AG10803 (cell line): Measurements from ENCODE around the gene BPIFB4.
"Not testable (repeated sequence)": the region's sequence is repeated elsewhere in the genome, so short reads cannot be mapped to it uniquely, and the experiment has no call there.

ENCODE experiments used
- DNase-seq: peaks from one replicate; pipeline ENCODE4 v3.0.0; 2010; ENCODE audit warnings: low read depth
- H3K4me3 ChIP-seq: 2 replicates; pipeline ENCODE4 v1.5.1; 2011; ENCODE audit warnings: mild to moderate bottlenecking, low read length, control low read depth
- TF ChIP-seq, protein P1 (sequence below): conservative IDR thresholded peaks from 2 replicates; pipeline ENCODE4 v1.5.1; 2011; ENCODE audit warnings: mild to moderate bottlenecking, low read length, control low read depth, inconsistent platforms

The BPIFB4 gene

GRCh38 chr20:33120934-33121333 is 41.5 kb downstream of the BPIFB4 start:
- no peak for DNase-seq
- TF ChIP-seq, protein P1, sequence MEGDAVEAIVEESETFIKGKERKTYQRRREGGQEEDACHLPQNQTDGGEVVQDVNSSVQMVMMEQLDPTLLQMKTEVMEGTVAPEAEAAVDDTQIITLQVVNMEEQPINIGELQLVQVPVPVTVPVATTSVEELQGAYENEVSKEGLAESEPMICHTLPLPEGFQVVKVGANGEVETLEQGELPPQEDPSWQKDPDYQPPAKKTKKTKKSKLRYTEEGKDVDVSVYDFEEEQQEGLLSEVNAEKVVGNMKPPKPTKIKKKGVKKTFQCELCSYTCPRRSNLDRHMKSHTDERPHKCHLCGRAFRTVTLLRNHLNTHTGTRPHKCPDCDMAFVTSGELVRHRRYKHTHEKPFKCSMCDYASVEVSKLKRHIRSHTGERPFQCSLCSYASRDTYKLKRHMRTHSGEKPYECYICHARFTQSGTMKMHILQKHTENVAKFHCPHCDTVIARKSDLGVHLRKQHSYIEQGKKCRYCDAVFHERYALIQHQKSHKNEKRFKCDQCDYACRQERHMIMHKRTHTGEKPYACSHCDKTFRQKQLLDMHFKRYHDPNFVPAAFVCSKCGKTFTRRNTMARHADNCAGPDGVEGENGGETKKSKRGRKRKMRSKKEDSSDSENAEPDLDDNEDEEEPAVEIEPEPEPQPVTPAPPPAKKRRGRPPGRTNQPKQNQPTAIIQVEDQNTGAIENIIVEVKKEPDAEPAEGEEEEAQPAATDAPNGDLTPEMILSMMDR = no peak
- H3K4me3 ChIP-seq = no peak overlapping the region

DNA sequence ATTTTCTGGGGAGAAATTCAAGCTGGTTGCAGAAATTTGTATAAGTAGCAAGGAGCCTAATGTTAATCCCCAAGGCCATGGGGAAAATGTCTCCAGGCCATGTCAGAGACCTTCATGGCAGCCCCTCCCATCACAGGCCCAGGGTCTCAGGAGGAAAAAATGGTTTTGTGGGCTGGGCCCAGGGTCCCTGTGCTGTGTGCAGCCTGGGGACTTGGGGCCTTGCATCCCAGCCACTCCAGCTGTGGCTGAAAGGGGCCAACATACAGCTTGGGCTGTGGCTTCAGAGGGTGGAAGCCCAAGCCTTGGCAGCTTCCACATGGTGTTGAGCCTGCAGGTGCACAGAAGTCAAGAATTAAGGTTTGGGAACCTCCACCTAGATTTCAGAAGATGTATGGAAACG is 42.9 kb downstream of the BPIFB4 start:
- DNase-seq, H3K4me3 ChIP-seq: not testable (repeated sequence)

- H3K4me3 ChIP-seq = no peak overlapping the region
- no peak for DNase-seq
- TF ChIP-seq, protein P1 = no peak
Observed at GRCh38 chr20:33124261-33124660, 44.8 kb downstream of the BPIFB4 start.

DNA sequence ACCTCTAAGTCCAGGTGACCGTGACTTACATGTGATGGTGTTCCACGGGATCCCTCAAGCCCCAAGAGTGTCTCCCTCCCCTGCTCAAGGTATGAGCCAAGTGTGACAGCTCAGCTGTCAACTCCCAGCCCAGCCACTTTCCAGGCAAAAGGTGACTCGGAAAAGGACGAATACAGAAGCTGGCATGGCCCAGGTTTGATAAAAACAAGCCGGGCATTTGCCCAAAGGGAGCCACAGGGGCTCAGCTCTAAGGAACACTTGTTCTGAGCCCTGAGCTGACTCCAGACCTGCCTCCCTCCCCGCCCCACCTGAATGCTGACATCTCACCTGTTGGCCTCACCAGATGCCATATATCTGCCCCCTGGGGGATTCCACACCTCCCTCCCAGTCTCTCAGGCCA is 45.6 kb downstream of the BPIFB4 start:
- no peak overlapping the region for H3K4me3 ChIP-seq
- TF ChIP-seq, protein P1 = no peak
- no peak for DNase-seq

- TF ChIP-seq, protein P1 = no peak
- no peak overlapping the region for H3K4me3 ChIP-seq
- DNase-seq = no peak
Observed at GRCh38 chr20:33125983-33126382, 46.5 kb downstream of the BPIFB4 start.

DNA sequence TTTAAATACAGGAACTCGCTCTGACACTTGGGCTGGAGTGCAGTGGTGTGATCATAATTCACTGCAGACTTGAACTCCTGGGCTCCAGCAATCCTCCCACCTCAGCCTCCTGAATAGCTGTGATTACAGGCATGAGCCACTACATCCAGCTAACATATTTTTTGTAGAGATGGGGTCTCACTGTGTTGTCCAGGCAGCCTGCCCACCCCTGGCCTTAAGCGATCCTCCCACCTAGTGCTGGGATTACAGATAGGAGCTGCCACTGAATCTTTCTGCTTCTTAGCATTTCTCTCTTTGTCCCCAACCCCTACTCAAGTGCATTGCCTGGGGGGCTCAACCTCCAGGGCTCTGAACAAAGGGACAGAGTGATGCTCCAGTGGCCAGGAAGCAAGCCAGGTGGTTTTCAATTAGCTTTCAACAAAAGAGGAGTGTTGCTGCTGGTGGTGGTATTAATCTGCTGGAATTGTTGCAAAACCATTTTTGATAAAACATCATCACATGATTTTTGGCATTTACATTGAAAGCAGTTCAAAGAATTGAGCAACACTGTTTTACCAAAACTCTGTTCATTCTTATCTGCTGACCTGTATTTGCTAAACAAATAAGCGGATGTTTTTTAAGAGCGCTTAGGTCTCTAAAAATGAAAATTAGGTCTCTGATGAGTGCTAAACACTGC is 48.1 kb downstream of the BPIFB4 start:
- TF ChIP-seq, protein P1 = no peak
- DNase-seq = no peak
- no peak overlapping the region for H3K4me3 ChIP-seq

DNA sequence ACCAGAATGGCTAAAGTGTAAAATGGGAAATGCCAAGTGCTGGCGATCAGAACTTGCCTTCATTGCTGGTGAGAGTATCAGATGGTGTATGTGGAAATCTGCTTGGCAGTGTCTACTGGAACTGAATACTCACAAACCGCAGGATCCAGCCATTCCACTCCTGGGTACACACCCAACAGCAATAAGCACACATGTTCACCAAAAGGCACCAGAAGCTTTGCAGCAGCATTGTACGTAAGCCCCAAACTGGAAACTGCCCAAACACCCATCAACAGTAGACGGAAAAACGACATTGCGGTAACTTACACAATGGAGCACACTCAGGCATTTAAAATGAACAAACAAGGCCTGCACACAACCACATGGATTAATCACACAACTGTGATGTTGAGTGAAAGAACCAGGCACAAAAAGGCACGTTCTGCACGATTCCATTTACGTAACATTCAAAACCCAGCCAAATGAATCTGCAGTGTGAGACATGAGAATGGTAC is 51.2 kb downstream of the BPIFB4 start:
- TF ChIP-seq, protein P1 = no peak
- no peak overlapping the region for H3K4me3 ChIP-seq
- DNase-seq = peak; percentile 100
